H1 (cell line): ENCODE data around the gene UPB1. TPM values are rescaled to one million over a fixed set of nuclear protein-coding genes. Genes with fewer than 3 reads are reported as not detected.

Experiments used
- YY1 ChIP-seq: IDR thresholded peaks from 2 replicates; pipeline ENCODE4 v1.6.1; 2011; ENCODE audit warnings: low read depth, mild to moderate bottlenecking, low read length
- polyA plus RNA-seq, 7 experiments: library from polyadenylated mRNA; depleted of rRNA in 3 of 7; stranded (reverse) in 5 of 7; unstranded in 2 of 7; fragments of >200 nt in 5 of 7; fragments of 200-250 nt in 2 of 7; gene quantifications; 1 replicate in 5 of 7; 2 replicates in 1 of 7; 4 replicates in 1 of 7; pipeline versions ENCODE4 v1.2.1 to v1.2.3, GENCODE V29; 2011 to 2013; ENCODE audit warnings: missing spikeins in 2 of 7, mixed read lengths in 2 of 7
- total RNA-seq: library from RNA; stranded (reverse); fragmentation: NEBNext Ultra II Directional; extraction: Animal tissue kit (Norgen Biotek cat#: 25700); gene quantifications from 2 replicates; pipeline ENCODE4 v1.2.1, GENCODE V29; 2021

The UPB1 gene
- total and polyA plus RNA-seq, 2 of the 8 experiments (the other 6 are each of a cell fraction or from before 2014, with no cell fraction given), result 0.09 TPM; not detected in 1

- no peak for TF ChIP-seq YY1
These were observed 8.6 kb upstream of the UPB1 start (continued) for GRCh38 chr22:24486501-24486921.
